Fibroblast of skin of scalp (primary cell): ENCODE results near the gene DKC1.
"Not testable (repeated sequence)": the region's sequence is repeated elsewhere in the genome, so short reads cannot be mapped to it uniquely, and the experiment has no call there.

Experiments used
- DNase-seq: peaks from one replicate; pipeline ENCODE4 v3.0.0-alpha.2; 2013

DKC1 gene

DNA sequence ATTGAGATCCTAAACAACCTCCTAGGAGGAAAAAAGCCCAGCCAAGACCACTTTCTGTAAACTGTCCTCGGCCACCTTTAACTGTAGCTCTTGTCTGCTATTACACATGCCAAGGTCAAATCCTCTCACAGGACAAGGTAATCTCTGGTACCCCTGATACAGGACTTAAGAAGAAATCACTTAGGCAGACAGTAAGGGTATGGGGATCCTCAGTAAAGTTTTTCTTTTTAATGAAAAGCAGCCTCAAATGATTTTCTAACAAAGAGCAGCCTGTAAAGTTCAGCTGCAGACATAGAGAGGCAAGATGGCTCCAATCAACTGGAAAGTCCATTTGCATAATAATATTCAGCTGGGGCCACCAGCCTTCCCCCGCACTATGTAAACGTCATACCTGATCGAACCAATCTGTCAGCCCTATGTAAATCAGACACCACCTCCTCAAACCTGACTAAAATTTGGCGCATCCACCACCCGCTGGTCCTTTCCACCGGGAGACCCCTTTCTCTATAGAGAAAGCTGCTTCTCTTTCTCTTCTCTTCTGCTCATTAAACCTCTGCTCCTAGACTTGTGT is 57.2 kb downstream of the DKC1 start:
- DNase-seq, result no peak

GRCh38 chrX:154821523-154821922 is 58.9 kb downstream of the DKC1 start:
- DNase-seq, result no peak

- DNase-seq, result no peak
Measured at GRCh38 chrX:154822029-154822428, 59.4 kb downstream of the DKC1 start.

- no peak for DNase-seq
Measured at GRCh38 chrX:154824638-154825037, 62.0 kb downstream of the DKC1 start.

- not testable (repeated sequence) for DNase-seq
Measured at GRCh38 chrX:154825586-154825985, 62.9 kb downstream of the DKC1 start.
